IPS-15b (cell line): ENCODE data around the gene HNRNPCL2.
"Not testable (repeated sequence)": the region's sequence is repeated elsewhere in the genome, so short reads cannot be mapped to it uniquely, and the experiment has no call there.

ENCODE experiments used
- H3K27me3 ChIP-seq: one replicate; pipeline ENCODE4 v1.6.1; 2013; ENCODE audit warnings: low read length; ENCODE audit not compliant: control insufficient read depth, insufficient read depth
- H3K36me3 ChIP-seq: one replicate; pipeline ENCODE4 v1.6.1; 2013; ENCODE audit warnings: low read length; ENCODE audit not compliant: control insufficient read depth, insufficient read depth
- H3K4me1 ChIP-seq: one replicate; pipeline ENCODE4 v1.6.1; 2013; ENCODE audit warnings: mild to moderate bottlenecking, low read length; ENCODE audit not compliant: control insufficient read depth, insufficient read depth
- H3K4me3 ChIP-seq: one replicate; pipeline ENCODE4 v1.5.1; 2013; ENCODE audit warnings: low read depth, low read length
- H3K9ac ChIP-seq: one replicate; pipeline ENCODE4 v1.6.1; 2013; ENCODE audit warnings: low read depth, mild to moderate bottlenecking, low read length
- H3K9me3 ChIP-seq: one replicate; pipeline ENCODE4 v1.6.1; 2013; ENCODE audit warnings: mild to moderate bottlenecking, low read length; ENCODE audit not compliant: control insufficient read depth, insufficient read depth

The HNRNPCL2 gene

GRCh38 chr1:13116754-13117153, at the start of gene HNRNPCL2:
Gene HNRNPCL2 (minus strand): TSS chr1:13116854. CDS start chr1:13116400, 454 bp downstream.
- not testable (repeated sequence) for H3K36me3 ChIP-seq, H3K9me3 ChIP-seq, H3K9ac ChIP-seq, H3K4me3 ChIP-seq, H3K4me1 ChIP-seq, H3K27me3 ChIP-seq

- not testable (repeated sequence) for H3K4me3 ChIP-seq, H3K27me3 ChIP-seq, H3K9ac ChIP-seq, H3K36me3 ChIP-seq, H3K4me1 ChIP-seq, H3K9me3 ChIP-seq
These were observed 48.9 kb upstream of the HNRNPCL2 start, which contains the start of gene HNRNPCL4 for GRCh38 chr1:13165531-13165930. Gene HNRNPCL4 (minus strand): TSS chr1:13165631. CDS start chr1:13165467, 164 bp downstream.

- H3K27me3 ChIP-seq, H3K4me1 ChIP-seq, H3K4me3 ChIP-seq, H3K9me3 ChIP-seq, H3K9ac ChIP-seq, H3K36me3 ChIP-seq: not testable (repeated sequence)
These were observed 39.3 kb upstream of the HNRNPCL2 start, which contains the start of gene PRAMEF26 for GRCh38 chr1:13155909-13156308. Gene PRAMEF26 (minus strand): TSS chr1:13156009. CDS start chr1:13153095, 2,914 bp downstream.

GRCh38 chr1:13070474-13070873, 46.2 kb downstream of the HNRNPCL2 start, which contains the start of gene PRAMEF25:
Gene PRAMEF25 (plus strand): TSS chr1:13070774. CDS start chr1:13073694, 2,920 bp downstream.
- not testable (repeated sequence) for H3K9ac ChIP-seq, H3K36me3 ChIP-seq, H3K4me1 ChIP-seq, H3K9me3 ChIP-seq, H3K27me3 ChIP-seq, H3K4me3 ChIP-seq
